IMR-90 (cell line): ENCODE measurements around the gene RECK.

Experiments used
- CTCF ChIP-seq: conservative IDR thresholded peaks from 2 replicates; pipeline ENCODE4 v1.5.1; 2012; ENCODE audit warnings: mild to moderate bottlenecking, low read depth, low read length, improper control_type of control experiment
- POLR2A ChIP-seq: IDR thresholded peaks from 2 replicates; pipeline ENCODE4 v1.6.1; 2012; ENCODE audit warnings: mild to moderate bottlenecking, low read depth, low read length
- RAD21 ChIP-seq: IDR thresholded peaks from 2 replicates; pipeline ENCODE4 v1.6.1; 2012; ENCODE audit warnings: low read length, improper control_type of control experiment
- RFX5 ChIP-seq: IDR thresholded peaks from 2 replicates; pipeline ENCODE4 v1.8.0; 2012; ENCODE audit warnings: low read depth, mild to moderate bottlenecking, low read length, moderate library complexity
- SMC3 ChIP-seq: fragments of 150-350 bp; IDR thresholded peaks from 2 replicates; pipeline ENCODE4 v1.6.1; 2016; ENCODE audit warnings: low read depth, mild to moderate bottlenecking, antibody characterized with exemption, low read length, moderate library complexity

GRCh38 chr9:36169166-36169565 is 132.5 kb downstream of the RECK start, which contains the start of gene CCIN:
- TF ChIP-seq POLR2A (no peak), RAD21 (no peak), CTCF (no peak), RFX5 (no peak), SMC3 (no peak)
